GM12891 (cell line): ENCODE results near the gene GH2.
A peak's percentile ranks its signal among the peaks of the same experiment; 100 is the strongest.
"Not testable (repeated sequence)": the region's sequence is repeated elsewhere in the genome, so short reads cannot be mapped to it uniquely, and the experiment has no call there.

Experiments
- DNase-seq: peaks from one replicate; pipeline ENCODE4 v3.0.0; 2011; ENCODE audit warnings: low spot score; ENCODE audit not compliant: insufficient read length
- FAIRE-seq: peaks from 2 replicates; lab custom pipeline; 2011; peaks lifted over from hg19 to GRCh38; lab: Jason Lieb, UNC
- PAX5 ChIP-seq: IDR thresholded peaks from 2 replicates; pipeline ENCODE4 v1.6.1; 2011; ENCODE audit warnings: low read length, moderate library complexity, mild to moderate bottlenecking; ENCODE audit not compliant: insufficient read depth, severe bottlenecking
- POLR2A ChIP-seq: IDR thresholded peaks from 2 replicates; pipeline ENCODE4 v1.6.1; 2011; ENCODE audit warnings: low read depth, low read length, control low read depth
- POLR2AphosphoS5 ChIP-seq: IDR thresholded peaks from 2 replicates; pipeline ENCODE4 v1.6.1; 2011; ENCODE audit warnings: low read depth, low read length, control low read depth
- POU2F2 ChIP-seq: IDR thresholded peaks from 2 replicates; pipeline ENCODE4 v1.6.1; 2011; ENCODE audit warnings: low read depth, mild to moderate bottlenecking, control low read depth, low read length, moderate library complexity
- SPI1 ChIP-seq: IDR thresholded peaks from 2 replicates; pipeline ENCODE4 v1.6.1; 2011; ENCODE audit warnings: low read depth, low read length, control low read depth
- TAF1 ChIP-seq: IDR thresholded peaks from 2 replicates; pipeline ENCODE4 v1.6.1; 2011; ENCODE audit warnings: low read depth, low read length, control low read depth

The GH2 gene

GRCh38 chr17:63919311-63919723 lies 37.6 kb upstream of the GH2 start:
- TF ChIP-seq SPI1: 0 out of 2 replicates have a peak, but pooled peaks have one; percentile 7
- TF ChIP-seq TAF1: no peak
- DNase-seq: peak; percentile 69
- peak; percentile 59 for FAIRE-seq

- not testable (repeated sequence) for DNase-seq, FAIRE-seq
These were observed 37.1 kb upstream of the GH2 start, which contains the start of gene GH1 for GRCh38 chr17:63918789-63919305. Gene GH1 (minus strand): TSS chr17:63918839. CDS start chr17:63918776, 63 bp downstream.

- no peak for DNase-seq
- TF ChIP-seq POLR2A (no peak), POLR2AphosphoS5 (no peak), TAF1 (no peak), SPI1 (no peak), PAX5 (no peak), POU2F2 (no peak)
- no peak for FAIRE-seq
These were observed 36.6 kb upstream of the GH2 start for GRCh38 chr17:63918305-63918704.

GRCh38 chr17:63917646-63918045 lies 35.9 kb upstream of the GH2 start:
- TF ChIP-seq POU2F2: no peak
- no peak for TF ChIP-seq TAF1
- TF ChIP-seq POLR2AphosphoS5: no peak
- TF ChIP-seq PAX5: no peak
- TF ChIP-seq SPI1: no peak
- no peak for TF ChIP-seq POLR2A
- FAIRE-seq (no peak), DNase-seq (no peak)

GRCh38 chr17:63917206-63917605 lies 35.5 kb upstream of the GH2 start:
- DNase-seq, FAIRE-seq: not testable (repeated sequence)

GRCh38 chr17:63916566-63917185 lies 34.9 kb upstream of the GH2 start:
- no peak for FAIRE-seq
- TF ChIP-seq PAX5: no peak
- TF ChIP-seq POLR2AphosphoS5: no peak
- TF ChIP-seq TAF1: no peak
- no peak for TF ChIP-seq POLR2A
- TF ChIP-seq SPI1: no peak
- no peak for TF ChIP-seq POU2F2
- no peak for DNase-seq

GRCh38 chr17:63915753-63916152 lies 34.0 kb upstream of the GH2 start:
- FAIRE-seq: peak; percentile 93
- DNase-seq: not testable (repeated sequence)
- TF ChIP-seq SPI1: peak; percentile 82

- TF ChIP-seq PAX5: no peak
- no peak for TF ChIP-seq POU2F2
- no peak for TF ChIP-seq TAF1
- no peak for TF ChIP-seq POLR2A
- TF ChIP-seq POLR2AphosphoS5: no peak
- no peak for TF ChIP-seq SPI1
- FAIRE-seq (no peak), DNase-seq (no peak)
These were observed 32.7 kb upstream of the GH2 start for GRCh38 chr17:63914471-63914870.

GRCh38 chr17:63911657-63912100 lies 29.9 kb upstream of the GH2 start:
- FAIRE-seq: peak; percentile 45
- TF ChIP-seq POU2F2: no peak
- TF ChIP-seq POLR2A: no peak
- DNase-seq: no peak

- DNase-seq (no peak), FAIRE-seq (no peak)
- TF ChIP-seq SPI1 (no peak), POLR2A (no peak), POLR2AphosphoS5 (no peak), POU2F2 (no peak)
These were observed 29.4 kb upstream of the GH2 start, which contains the start of gene CSHL1 for GRCh38 chr17:63911041-63911635. Gene CSHL1 (minus strand): TSS chr17:63911258. CDS start chr17:63911196, 62 bp downstream.

- DNase-seq (no peak), FAIRE-seq (no peak)
- TF ChIP-seq PAX5 (no peak), POLR2AphosphoS5 (no peak), TAF1 (no peak), POU2F2 (no peak), POLR2A (no peak), SPI1 (no peak)
These were observed 28.4 kb upstream of the GH2 start for GRCh38 chr17:63910096-63910495.

- not testable (repeated sequence) for DNase-seq, FAIRE-seq
These were observed 27.8 kb upstream of the GH2 start for GRCh38 chr17:63909586-63909985.

GRCh38 chr17:63907161-63907778 lies 25.5 kb upstream of the GH2 start:
- not testable (repeated sequence) for FAIRE-seq, DNase-seq

GRCh38 chr17:63904796-63905195 lies 23.1 kb upstream of the GH2 start:
- not testable (repeated sequence) for FAIRE-seq, DNase-seq
